ENCODE results near the gene ZNF44.

- TF ChIP-seq SIN3A (IDR thresholded peaks at IDR 0.05; ENCODE audit: borderline replicate concordance, insufficient read depth, low read length): no peak
- no peak for TF ChIP-seq POLR2AphosphoS5 (IDR thresholded peaks at IDR 0.05; ENCODE audit: low read depth, low read length)
- TF ChIP-seq TAF1 (IDR thresholded peaks at IDR 0.05; ENCODE audit: borderline replicate concordance, insufficient read depth, low read length): no peak
These were observed 10.1 kb downstream of the ZNF44 start for GRCh38 chr19:12284631-12285030.

Data from PFSK-1 (cell line).